IMR-90 (cell line): ENCODE measurements around the gene SLC22A7. TPM values are rescaled to one million over a fixed set of nuclear protein-coding genes. Genes with fewer than 3 reads are reported as not detected.

Experiments used
- ATAC-seq: fragments of 200-7000 bp; cut with Tn5 transposase; 2 replicates; pipeline ENCODE4 v1.9.1; 2020; ENCODE audit warnings: low read depth, mild to moderate bottlenecking, moderate library complexity
- BruUV-seq: library from RNA; stranded (reverse); fragments of 400-500 nt; replicated peaks from 2 replicates; lab custom pipeline; 2021; lab: Mats Ljungman, UMichigan
- CTCF ChIA-PET: fragments of 300-600 bp; formaldehyde crosslinking; extraction: SDS; loops from one replicate; lab custom pipeline; 2021; ENCODE audit warnings: antibody characterized with exemption; lab: Yijun Ruan, JAX
- POLR2A ChIA-PET: fragments of 300-600 bp; sonication (Branson Sonifier 250); formaldehyde crosslinking; loops from one replicate; lab custom pipeline; 2022; ENCODE audit warnings: antibody characterized with exemption; ENCODE audit not compliant: unreplicated experiment; lab: Charles Lee
- DNase-seq: peaks from one replicate; pipeline ENCODE4 v3.0.0; 2013
- H2AFZ ChIP-seq: replicated peaks from 2 replicates; pipeline ENCODE3; 2013; ENCODE audit warnings: low read length, mild to moderate bottlenecking; ENCODE audit not compliant: poor library complexity
- H2AK5ac ChIP-seq: 2 replicates; pipeline ENCODE4 v1.6.1; 2013; ENCODE audit warnings: low read depth, low read length, inconsistent platforms
- H2AK9ac ChIP-seq: replicated peaks from 2 replicates; pipeline ENCODE3; 2013; ENCODE audit warnings: mild to moderate bottlenecking, low read depth, low read length, moderate library complexity; ENCODE audit not compliant: poor library complexity
- H2BK120ac ChIP-seq: 2 replicates; pipeline ENCODE4 v1.6.1; 2013; ENCODE audit warnings: low read depth, low read length, inconsistent platforms
- H2BK15ac ChIP-seq: 3 replicates; pipeline ENCODE4 v1.6.1; 2013; ENCODE audit warnings: low read depth, low read length, inconsistent platforms
- H2BK20ac ChIP-seq: 2 replicates; pipeline ENCODE4 v1.6.1; 2013; ENCODE audit warnings: low read depth, mild to moderate bottlenecking, inconsistent platforms, low read length, moderate library complexity
- H2BK5ac ChIP-seq: 2 replicates; pipeline ENCODE4 v1.6.1; 2013; ENCODE audit warnings: mild to moderate bottlenecking, low read depth, low read length, inconsistent platforms; ENCODE audit not compliant: poor library complexity, severe bottlenecking
- H3K14ac ChIP-seq: replicated peaks from 2 replicates; pipeline ENCODE4 v1.6.1; 2013; ENCODE audit warnings: low read depth, low read length, inconsistent platforms
- H3K18ac ChIP-seq: 2 replicates; pipeline ENCODE4 v1.6.1; 2013; ENCODE audit warnings: low read depth, low read length, control low read depth
- H3K23ac ChIP-seq: 2 replicates; pipeline ENCODE4 v1.6.1; 2013; ENCODE audit warnings: low read depth, low read length, inconsistent platforms
- H3K27ac ChIP-seq: 2 replicates; pipeline ENCODE4 v1.5.1; 2013; ENCODE audit warnings: mild to moderate bottlenecking, control low read depth, low read length; ENCODE audit not compliant: insufficient read depth
- H3K27me3 ChIP-seq: 2 replicates; pipeline ENCODE4 v1.6.1; 2013; ENCODE audit warnings: low read length; ENCODE audit not compliant: control insufficient read depth, insufficient read depth
- H3K36me3 ChIP-seq: 2 replicates; pipeline ENCODE4 v1.6.1; 2013; ENCODE audit warnings: low read length, mixed read lengths; ENCODE audit not compliant: control insufficient read depth, insufficient read depth
- H3K4ac ChIP-seq: 2 replicates; pipeline ENCODE4 v1.6.1; 2013; ENCODE audit warnings: low read depth, low read length, inconsistent platforms
- H3K4me1 ChIP-seq: 2 replicates; pipeline ENCODE4 v1.6.1; 2013; ENCODE audit warnings: low read length, mixed read lengths; ENCODE audit not compliant: control insufficient read depth, insufficient read depth
- H3K4me2 ChIP-seq: 2 replicates; pipeline ENCODE4 v1.6.1; 2013; ENCODE audit warnings: low read depth, mild to moderate bottlenecking, control low read depth, low read length, moderate library complexity
- H3K4me3 ChIP-seq: 2 replicates; pipeline ENCODE4 v1.5.1; 2013; ENCODE audit warnings: low read depth, mild to moderate bottlenecking, control low read depth, low read length, moderate library complexity; ENCODE audit not compliant: insufficient read depth
- H3K56ac ChIP-seq: 2 replicates; pipeline ENCODE4 v1.6.1; 2013; ENCODE audit warnings: low read length, inconsistent platforms; ENCODE audit not compliant: insufficient read depth; ENCODE audit errors: extremely low read depth
- H3K79me1 ChIP-seq, 2 experiments: 2 replicates each; pipeline ENCODE4 v1.6.1; 2013; ENCODE audit warnings: low read length in 2 of 2, inconsistent platforms in 1 of 2, low read depth in 1 of 2
- H3K9ac ChIP-seq: 2 replicates; pipeline ENCODE4 v1.6.1; 2013; ENCODE audit warnings: low read depth, low read length, control low read depth
- H3K9me1 ChIP-seq: 2 replicates; pipeline ENCODE4 v1.6.1; 2013; ENCODE audit warnings: low read length, inconsistent platforms; ENCODE audit not compliant: insufficient read depth
- H3K9me3 ChIP-seq: 2 replicates; pipeline ENCODE4 v1.6.1; 2013; ENCODE audit warnings: low read length; ENCODE audit not compliant: control insufficient read depth, insufficient read depth
- H4K20me1 ChIP-seq: 2 replicates; pipeline ENCODE4 v1.6.1; 2013; ENCODE audit warnings: low read length, inconsistent platforms; ENCODE audit not compliant: insufficient read depth
- H4K5ac ChIP-seq: 2 replicates; pipeline ENCODE4 v1.6.1; 2013; ENCODE audit warnings: mild to moderate bottlenecking, low read depth, low read length, control low read depth
- H4K8ac ChIP-seq, 2 experiments: 2 replicates each; pipeline ENCODE4 v1.6.1; 2013; ENCODE audit warnings: low read depth in 2 of 2, low read length in 2 of 2, control low read depth in 1 of 2, inconsistent platforms in 1 of 2
- H4K91ac ChIP-seq: 2 replicates; pipeline ENCODE4 v1.6.1; 2013; ENCODE audit warnings: low read depth, low read length, inconsistent platforms; ENCODE audit not compliant: insufficient read depth
- USF2 ChIP-seq: fragments of 150-350 bp; IDR thresholded peaks from 2 replicates; pipeline ENCODE4 v1.6.1; 2017; ENCODE audit warnings: mild to moderate bottlenecking, antibody characterized with exemption, low read length, low read depth
- WGBS, 2 experiments: methylation state at CpG; one replicate each; pipeline versions ENCODE4 v1.1.5 to v1.1.7; 2013; ENCODE audit warnings: missing lambda C conversion rate in 2 of 2; ENCODE audit not compliant: insufficient read length in 1 of 2; ENCODE audit errors: extremely low coverage in 2 of 2; 5-methylcytosine and 5-hydroxymethylcytosine counted together
- dilution Hi-C: fragments of 300-500 bp; cut with HindIII; formaldehyde crosslinking; loops from one replicate; pipeline ENCODE4 v1.14.3; 2018; ENCODE audit warnings: low sequenced_read_pairs; ENCODE audit not compliant: unreplicated experiment
- in situ Hi-C: fragments of 300-500 bp; cut with MboI; formaldehyde crosslinking; loops from 3 replicates; pipeline ENCODE4 v1.14.3; 2019; ENCODE audit warnings: low sequenced_read_pairs, inconsistent platforms, mixed read lengths
- intact Hi-C: fragments of 100-400 bp; cut with micrococcal nuclease; formaldehyde crosslinking; loops from 2 replicates; pipeline ENCODE4 v1.10.0; 2022
- polyA plus RNA-seq, 3 experiments: library from polyadenylated mRNA; depleted of rRNA; stranded (reverse); fragments of >200 nt; gene quantifications; 2 replicates each; pipeline ENCODE4 v1.2.3, GENCODE V29; 2012; ENCODE audit warnings: low replicate concordance in 1 of 3
- total RNA-seq: library from RNA; depleted of rRNA; stranded (reverse); fragments of >200 nt; gene quantifications from 2 replicates; pipeline ENCODE4 v1.2.3, GENCODE V29; 2012
- TF ChIP-seq, protein P1 (sequence below): conservative IDR thresholded peaks from 2 replicates; pipeline ENCODE4 v1.5.1; 2012; ENCODE audit warnings: mild to moderate bottlenecking, low read depth, low read length, improper control_type of control experiment

The SLC22A7 gene
- total and polyA plus RNA-seq, 2 of the 4 experiments (the other 2 are of a cell fraction), result not detected

- in situ Hi-C loops, result no loop called here
- intact Hi-C loops, result no loop called here
- Histone ChIP-seq H3K56ac (no peak overlapping the region), H3K4me2 (no peak overlapping the region), H3K18ac (no peak overlapping the region), H3K27me3 (peaks cover 41% of the 10 kb centered on the region), H2BK5ac (peak overlapping the region; percentile 62), H3K9ac (no peak overlapping the region), H2AK5ac (no peak overlapping the region), H3K36me3 (no peaks in the 10 kb centered on the region), H3K27ac (no peak overlapping the region), H2BK15ac (no peak overlapping the region), H3K14ac (no peak overlapping the region), H4K8ac (no peak overlapping the region), H3K4me1 (no peaks in the 10 kb centered on the region), H3K4ac (no peak overlapping the region), H3K79me1 (no peaks in the 10 kb centered on the region), H3K9me1 (no peaks in the 10 kb centered on the region), H3K9me3 (no peaks in the 10 kb centered on the region), H2AFZ (no peak overlapping the region), H4K91ac (no peak overlapping the region), H3K4me3 (no peak overlapping the region), H3K23ac (no peak overlapping the region), H2AK9ac (no peak overlapping the region), H4K20me1 (no peaks in the 10 kb centered on the region), H2BK20ac (no peak overlapping the region), H2BK120ac (no peak overlapping the region), H4K5ac (no peak overlapping the region)
- BruUV-seq, result no TSS peak
- dilution Hi-C loops, result no loop called here
- no peak for TF ChIP-seq USF2
- TF ChIP-seq, protein P1, sequence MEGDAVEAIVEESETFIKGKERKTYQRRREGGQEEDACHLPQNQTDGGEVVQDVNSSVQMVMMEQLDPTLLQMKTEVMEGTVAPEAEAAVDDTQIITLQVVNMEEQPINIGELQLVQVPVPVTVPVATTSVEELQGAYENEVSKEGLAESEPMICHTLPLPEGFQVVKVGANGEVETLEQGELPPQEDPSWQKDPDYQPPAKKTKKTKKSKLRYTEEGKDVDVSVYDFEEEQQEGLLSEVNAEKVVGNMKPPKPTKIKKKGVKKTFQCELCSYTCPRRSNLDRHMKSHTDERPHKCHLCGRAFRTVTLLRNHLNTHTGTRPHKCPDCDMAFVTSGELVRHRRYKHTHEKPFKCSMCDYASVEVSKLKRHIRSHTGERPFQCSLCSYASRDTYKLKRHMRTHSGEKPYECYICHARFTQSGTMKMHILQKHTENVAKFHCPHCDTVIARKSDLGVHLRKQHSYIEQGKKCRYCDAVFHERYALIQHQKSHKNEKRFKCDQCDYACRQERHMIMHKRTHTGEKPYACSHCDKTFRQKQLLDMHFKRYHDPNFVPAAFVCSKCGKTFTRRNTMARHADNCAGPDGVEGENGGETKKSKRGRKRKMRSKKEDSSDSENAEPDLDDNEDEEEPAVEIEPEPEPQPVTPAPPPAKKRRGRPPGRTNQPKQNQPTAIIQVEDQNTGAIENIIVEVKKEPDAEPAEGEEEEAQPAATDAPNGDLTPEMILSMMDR, result no peak
- ATAC-seq (no peak), DNase-seq (no peak)
- ChIA-PET POLR2A (no interaction called here), CTCF (no interaction called here)
- WGBS, 2 experiments, result 73% methylated on average over 2 of the region's 3 CpGs; no CpG with 5 or more reads in 1 of the 2 experiments
Observed at GRCh38 chr6:43293698-43294097, 4.4 kb upstream of the SLC22A7 start.
